ENCODE data around the gene TINCR. TPM values are rescaled to one million over a fixed set of nuclear protein-coding genes. Genes with fewer than 3 reads are reported as not detected.

TINCR gene
- total and polyA plus RNA-seq, 2 of the 13 experiments (the other 11 are each of a cell fraction or from before 2014, with no cell fraction given), result 0.17 to 0.33 TPM

DNA sequence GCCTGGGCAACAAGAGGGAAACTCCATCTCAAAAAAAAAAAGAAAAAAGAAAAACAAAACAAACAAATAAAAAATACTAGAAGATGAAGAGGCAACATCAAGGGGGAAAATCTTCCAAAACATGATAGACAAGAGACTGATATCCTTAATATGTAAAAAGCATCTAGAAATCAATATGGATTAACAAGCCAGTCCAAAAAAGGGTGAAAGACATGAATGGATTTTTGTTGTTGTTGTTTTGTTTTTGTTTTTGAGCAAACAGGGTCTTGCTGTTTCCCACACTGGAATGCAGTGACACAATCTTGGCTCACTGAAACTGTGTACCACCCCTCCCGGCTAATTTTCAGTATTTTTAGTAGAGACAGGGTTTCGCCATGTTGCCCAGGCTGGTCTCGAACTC, 4.0 kb upstream of the TINCR start:
- in situ Hi-C loops (cut with HindIII; ENCODE audit: extremely low pct_ligation_motif_present, low pct_unique_long_range_greater_than_20kb) (no loop called here), intact Hi-C loops (cut with micrococcal nuclease; ENCODE audit: unreplicated experiment) (no loop called here)
- Histone ChIP-seq H3K27me3 (ENCODE audit: control insufficient read depth in 1 of 2, insufficient read depth in 2 of 2, low read length in 2 of 2) (peaks cover 3 to 10% of the 10 kb centered on the region in 2 experiments; a peak in 2 of 5 replicates), H3K4me3 (replicated peaks in 1 of 3; ENCODE audit: insufficient read depth in 1 of 3, low read depth in 2 of 3, low read length in 3 of 3) (no peak overlapping the region), H3K36me3 (replicated peaks in 1 of 2; ENCODE audit: control insufficient read depth in 1 of 2, insufficient read depth in 2 of 2, low read length in 2 of 2) (no peaks in the 10 kb centered on the region), H3K9me3 (ENCODE audit: low read length) (no peaks in the 10 kb centered on the region), H2AFZ (ENCODE audit: low read length) (no peak overlapping the region), H4K20me1 (ENCODE audit: insufficient read depth, low read length) (no peaks in the 10 kb centered on the region), H3K79me2 (ENCODE audit: insufficient read depth, low read length) (no peaks in the 10 kb centered on the region), H3K4me2 (ENCODE audit: low read depth, low read length) (no peak overlapping the region), H3K4me1 (ENCODE audit: insufficient read depth, low read length) (peaks cover 6% of the 10 kb centered on the region; the same call in 1 of the 2 replicates), H3K27ac (ENCODE audit: extremely low read length, insufficient read depth, low read length) (no peak overlapping the region), H3K9ac (ENCODE audit: insufficient read depth, low read depth, low read length) (no peak overlapping the region)
- BruUV-seq (replicated peaks), result no TSS peak
- ChIA-PET CTCF (ENCODE audit: low intra/inter-chr PET ratio, low total read pairs) (no interaction called here), POLR2A (interaction anchor here (1.2 kb wide), 1 partner anchor 10 kb away, joined by 3 read pairs; no protein-coding TSS in a partner anchor)
- DNase-seq (ENCODE audit: low spot score), result no peak
- FAIRE-seq, result no peak
- ATAC-seq, result no peak
- WGBS (ENCODE audit: low lambda C conversion rate), result 47% methylated on average over 3 of the region's 3 CpGs
- TF ChIP-seq ZNF788 (CRISPR knock-in tag; IDR thresholded peaks at IDR 0.05; ENCODE audit: borderline replicate concordance) (no peak), ZNF83 (CRISPR knock-in tag; IDR thresholded peaks at IDR 0.05; ENCODE audit: borderline replicate concordance) (no peak), POLR2AphosphoS5 (IDR thresholded peaks at IDR 0.05; ENCODE audit: low read depth, low read length) (no peak), REXO4 (CRISPR knock-in tag; IDR thresholded peaks at IDR 0.05; ENCODE audit: borderline replicate concordance) (no peak), ZNF530 (CRISPR knock-in tag; IDR thresholded peaks at IDR 0.05; ENCODE audit: low read depth) (no peak), NR1H2 (CRISPR knock-in tag; IDR thresholded peaks at IDR 0.05; ENCODE audit: borderline replicate concordance, low read depth) (no peak), TBP (CRISPR knock-in tag; IDR thresholded peaks at IDR 0.05) (no peak), ZNF446 (CRISPR knock-in tag; IDR thresholded peaks at IDR 0.05) (no peak), ZNF296 (CRISPR knock-in tag; conservative IDR thresholded peaks at IDR 0.05) (no peak), ZNF333 (CRISPR knock-in tag; IDR thresholded peaks at IDR 0.05; ENCODE audit: borderline replicate concordance) (no peak), MEIS1 (CRISPR knock-in tag; IDR thresholded peaks at IDR 0.05; ENCODE audit: borderline replicate concordance) (no peak)
- TF ChIP-seq, protein P1, sequence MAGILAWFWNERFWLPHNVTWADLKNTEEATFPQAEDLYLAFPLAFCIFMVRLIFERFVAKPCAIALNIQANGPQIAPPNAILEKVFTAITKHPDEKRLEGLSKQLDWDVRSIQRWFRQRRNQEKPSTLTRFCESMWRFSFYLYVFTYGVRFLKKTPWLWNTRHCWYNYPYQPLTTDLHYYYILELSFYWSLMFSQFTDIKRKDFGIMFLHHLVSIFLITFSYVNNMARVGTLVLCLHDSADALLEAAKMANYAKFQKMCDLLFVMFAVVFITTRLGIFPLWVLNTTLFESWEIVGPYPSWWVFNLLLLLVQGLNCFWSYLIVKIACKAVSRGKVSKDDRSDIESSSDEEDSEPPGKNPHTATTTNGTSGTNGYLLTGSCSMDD (CRISPR knock-in tag; IDR thresholded peaks at IDR 0.05), result no peak
- TF ChIP-seq, protein P2, sequence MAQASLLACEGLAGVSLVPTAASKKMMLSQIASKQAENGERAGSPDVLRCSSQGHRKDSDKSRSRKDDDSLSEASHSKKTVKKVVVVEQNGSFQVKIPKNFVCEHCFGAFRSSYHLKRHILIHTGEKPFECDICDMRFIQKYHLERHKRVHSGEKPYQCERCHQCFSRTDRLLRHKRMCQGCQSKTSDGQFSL (CRISPR knock-in tag; IDR thresholded peaks at IDR 0.05), result no peak
- TF ChIP-seq, protein P3, sequence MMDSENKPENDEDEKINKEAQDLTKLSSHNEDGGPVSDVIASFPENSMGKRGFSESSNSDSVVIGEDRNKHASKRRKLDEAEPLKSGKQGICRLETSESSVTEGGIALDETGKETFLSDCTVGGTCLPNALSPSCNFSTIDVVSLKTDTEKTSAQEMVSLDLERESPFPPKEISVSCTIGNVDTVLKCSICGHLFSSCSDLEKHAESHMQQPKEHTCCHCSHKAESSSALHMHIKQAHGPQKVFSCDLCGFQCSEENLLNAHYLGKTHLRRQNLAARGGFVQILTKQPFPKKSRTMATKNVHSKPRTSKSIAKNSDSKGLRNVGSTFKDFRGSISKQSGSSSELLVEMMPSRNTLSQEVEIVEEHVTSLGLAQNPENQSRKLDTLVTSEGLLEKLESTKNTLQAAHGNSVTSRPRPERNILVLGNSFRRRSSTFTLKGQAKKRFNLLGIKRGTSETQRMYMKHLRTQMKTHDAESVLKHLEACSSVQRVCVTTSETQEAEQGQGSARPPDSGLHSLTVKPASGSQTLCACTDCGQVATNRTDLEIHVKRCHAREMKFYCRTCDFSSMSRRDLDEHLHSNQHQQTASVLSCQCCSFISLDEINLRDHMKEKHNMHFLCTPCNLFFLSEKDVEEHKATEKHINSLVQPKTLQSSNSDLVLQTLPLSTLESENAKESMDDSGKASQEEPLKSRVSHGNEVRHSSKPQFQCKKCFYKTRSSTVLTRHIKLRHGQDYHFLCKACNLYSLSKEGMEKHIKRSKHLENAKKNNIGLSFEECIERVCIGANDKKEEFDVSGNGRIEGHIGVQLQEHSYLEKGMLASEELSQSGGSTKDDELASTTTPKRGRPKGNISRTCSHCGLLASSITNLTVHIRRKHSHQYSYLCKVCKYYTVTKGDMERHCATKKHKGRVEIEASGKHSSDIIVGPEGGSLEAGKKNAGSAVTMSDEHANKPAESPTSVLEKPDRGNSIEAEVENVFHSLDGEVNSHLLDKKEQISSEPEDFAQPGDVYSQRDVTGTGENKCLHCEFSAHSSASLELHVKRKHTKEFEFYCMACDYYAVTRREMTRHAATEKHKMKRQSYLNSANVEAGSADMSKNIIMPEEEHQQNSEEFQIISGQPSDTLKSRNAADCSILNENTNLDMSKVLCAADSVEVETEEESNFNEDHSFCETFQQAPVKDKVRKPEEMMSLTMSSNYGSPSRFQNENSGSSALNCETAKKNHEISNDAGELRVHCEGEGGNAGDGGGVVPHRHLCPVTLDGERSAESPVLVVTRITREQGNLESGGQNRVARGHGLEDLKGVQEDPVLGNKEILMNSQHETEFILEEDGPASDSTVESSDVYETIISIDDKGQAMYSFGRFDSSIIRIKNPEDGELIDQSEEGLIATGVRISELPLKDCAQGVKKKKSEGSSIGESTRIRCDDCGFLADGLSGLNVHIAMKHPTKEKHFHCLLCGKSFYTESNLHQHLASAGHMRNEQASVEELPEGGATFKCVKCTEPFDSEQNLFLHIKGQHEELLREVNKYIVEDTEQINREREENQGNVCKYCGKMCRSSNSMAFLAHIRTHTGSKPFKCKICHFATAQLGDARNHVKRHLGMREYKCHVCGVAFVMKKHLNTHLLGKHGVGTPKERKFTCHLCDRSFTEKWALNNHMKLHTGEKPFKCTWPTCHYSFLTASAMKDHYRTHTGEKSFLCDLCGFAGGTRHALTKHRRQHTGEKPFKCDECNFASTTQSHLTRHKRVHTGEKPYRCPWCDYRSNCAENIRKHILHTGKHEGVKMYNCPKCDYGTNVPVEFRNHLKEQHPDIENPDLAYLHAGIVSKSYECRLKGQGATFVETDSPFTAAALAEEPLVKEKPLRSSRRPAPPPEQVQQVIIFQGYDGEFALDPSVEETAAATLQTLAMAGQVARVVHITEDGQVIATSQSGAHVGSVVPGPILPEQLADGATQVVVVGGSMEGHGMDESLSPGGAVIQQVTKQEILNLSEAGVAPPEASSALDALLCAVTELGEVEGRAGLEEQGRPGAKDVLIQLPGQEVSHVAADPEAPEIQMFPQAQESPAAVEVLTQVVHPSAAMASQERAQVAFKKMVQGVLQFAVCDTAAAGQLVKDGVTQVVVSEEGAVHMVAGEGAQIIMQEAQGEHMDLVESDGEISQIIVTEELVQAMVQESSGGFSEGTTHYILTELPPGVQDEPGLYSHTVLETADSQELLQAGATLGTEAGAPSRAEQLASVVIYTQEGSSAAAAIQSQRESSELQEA (CRISPR knock-in tag; IDR thresholded peaks at IDR 0.05; ENCODE audit: not compliant biosample characterization), result no peak

Measured in HepG2 (cell line).